ENCODE results near the gene PDCD4. TPM values are rescaled to one million over a fixed set of nuclear protein-coding genes. Genes with fewer than 3 reads are reported as not detected.

Gene PDCD4
- total RNA-seq, 1 donor from 2014 or later: 79.9 TPM

GRCh38 chr10:110868981-110869380 lies 2.7 kb upstream of the PDCD4 start:
- FAIRE-seq (no peak), DNase-seq (ENCODE audit: low read depth) (no peak)
- no peaks in the 10 kb centered on the region for H3K36me3 Mint-ChIP-seq (ENCODE audit: low read depth, unreplicated experiment)
- no peak for TF ChIP-seq EZH2 (IDR thresholded peaks at IDR 0.05; ENCODE audit: insufficient read depth, low read length)
- TF ChIP-seq CTCF (IDR thresholded peaks at IDR 0.05; ENCODE audit: insufficient read depth, low read depth, low read length): no peak
- Histone ChIP-seq H2AFZ (ENCODE audit: low read depth, low read length) (no peak overlapping the region), H3K9ac (ENCODE audit: low read length) (no peak overlapping the region), H3K4me3 (ENCODE audit: insufficient read depth, low read depth, low read length) (no peak overlapping the region), H3K4me1 (ENCODE audit: insufficient read depth, low read length) (peaks cover 13% of the 10 kb centered on the region), H3K79me2 (ENCODE audit: insufficient read depth, low read length) (peaks cover 19% of the 10 kb centered on the region), H3K36me3 (ENCODE audit: insufficient read depth, low read length) (no peaks in the 10 kb centered on the region), H3K27ac (ENCODE audit: low read depth, low read length) (no peak overlapping the region), H4K20me1 (ENCODE audit: insufficient read depth, low read length) (no peaks in the 10 kb centered on the region), H3K9me3 (ENCODE audit: insufficient read depth, low read depth, low read length) (no peaks in the 10 kb centered on the region), H3K4me2 (ENCODE audit: low read length) (no peak overlapping the region), H3K27me3 (ENCODE audit: insufficient read depth, low read length) (no peaks in the 10 kb centered on the region)
- peak overlapping the region; percentile 10 for H3K4me3 Mint-ChIP-seq (ENCODE audit: unreplicated experiment)
- peaks cover 28% of the 10 kb centered on the region for H3K4me1 Mint-ChIP-seq (ENCODE audit: low read depth, unreplicated experiment)
- no peaks in the 10 kb centered on the region for H3K27me3 Mint-ChIP-seq (ENCODE audit: low read depth, unreplicated experiment)
- H3K9me3 Mint-ChIP-seq (ENCODE audit: unreplicated experiment): no peaks in the 10 kb centered on the region
- no peak overlapping the region for H3K27ac Mint-ChIP-seq (ENCODE audit: unreplicated experiment)

- Histone ChIP-seq H2AFZ (ENCODE audit: low read depth, low read length) (peak overlapping the region; percentile 96), H3K9ac (ENCODE audit: low read length) (peak overlapping the region; percentile 83), H3K36me3 (ENCODE audit: insufficient read depth, low read length) (no peaks in the 10 kb centered on the region), H3K4me1 (ENCODE audit: insufficient read depth, low read length) (peaks cover 7% of the 10 kb centered on the region), H3K4me2 (ENCODE audit: low read length) (peak overlapping the region; percentile 84), H4K20me1 (ENCODE audit: insufficient read depth, low read length) (no peaks in the 10 kb centered on the region), H3K27me3 (ENCODE audit: insufficient read depth, low read length) (no peaks in the 10 kb centered on the region), H3K79me2 (ENCODE audit: insufficient read depth, low read length) (peaks cover 28% of the 10 kb centered on the region), H3K9me3 (ENCODE audit: insufficient read depth, low read depth, low read length) (no peaks in the 10 kb centered on the region), H3K4me3 (ENCODE audit: insufficient read depth, low read depth, low read length) (peak overlapping the region; percentile 59), H3K27ac (ENCODE audit: low read depth, low read length) (peak overlapping the region; percentile 85)
- Mint-ChIP-seq H3K27me3 (ENCODE audit: low read depth, unreplicated experiment) (no peaks in the 10 kb centered on the region), H3K4me1 (ENCODE audit: low read depth, unreplicated experiment) (peaks cover 19% of the 10 kb centered on the region), H3K27ac (ENCODE audit: unreplicated experiment) (peak overlapping the region; percentile 85), H3K36me3 (ENCODE audit: low read depth, unreplicated experiment) (no peaks in the 10 kb centered on the region), H3K4me3 (ENCODE audit: unreplicated experiment) (peak overlapping the region; percentile 88), H3K9me3 (ENCODE audit: unreplicated experiment) (no peaks in the 10 kb centered on the region)
- no peak for TF ChIP-seq CTCF (IDR thresholded peaks at IDR 0.05; ENCODE audit: insufficient read depth, low read depth, low read length)
- DNase-seq (ENCODE audit: low read depth) (no peak), FAIRE-seq (no peak)
Observed at GRCh38 chr10:110870823-110871297, 868 bp upstream of the PDCD4 start.

GRCh38 chr10:110872145-110872983 lies 636 bp downstream of the PDCD4 start:
- TF ChIP-seq CTCF (IDR thresholded peaks at IDR 0.05; ENCODE audit: insufficient read depth, low read depth, low read length) (no peak), EZH2 (IDR thresholded peaks at IDR 0.05; ENCODE audit: insufficient read depth, low read length) (no peak)
- H3K9me3 Mint-ChIP-seq (ENCODE audit: unreplicated experiment): no peaks in the 10 kb centered on the region
- Histone ChIP-seq H3K4me1 (ENCODE audit: insufficient read depth, low read length) (peaks cover 7% of the 10 kb centered on the region), H3K36me3 (ENCODE audit: insufficient read depth, low read length) (no peaks in the 10 kb centered on the region), H3K9ac (ENCODE audit: low read length) (peak overlapping the region; percentile 83), H4K20me1 (ENCODE audit: insufficient read depth, low read length) (no peaks in the 10 kb centered on the region), H2AFZ (ENCODE audit: low read depth, low read length) (peak overlapping the region; percentile 32), H3K27me3 (ENCODE audit: insufficient read depth, low read length) (no peaks in the 10 kb centered on the region), H3K79me2 (ENCODE audit: insufficient read depth, low read length) (peaks cover 28% of the 10 kb centered on the region), H3K4me2 (ENCODE audit: low read length) (peak overlapping the region; percentile 84), H3K9me3 (ENCODE audit: insufficient read depth, low read depth, low read length) (no peaks in the 10 kb centered on the region), H3K4me3 (ENCODE audit: insufficient read depth, low read depth, low read length) (peak overlapping the region; percentile 84), H3K27ac (ENCODE audit: low read depth, low read length) (peak overlapping the region; percentile 88)
- H3K27ac Mint-ChIP-seq (ENCODE audit: unreplicated experiment): peak overlapping the region; percentile 94
- H3K4me3 Mint-ChIP-seq (ENCODE audit: unreplicated experiment): peak overlapping the region; percentile 94
- H3K4me1 Mint-ChIP-seq (ENCODE audit: low read depth, unreplicated experiment): peaks cover 17% of the 10 kb centered on the region
- H3K36me3 Mint-ChIP-seq (ENCODE audit: low read depth, unreplicated experiment): no peaks in the 10 kb centered on the region
- H3K27me3 Mint-ChIP-seq (ENCODE audit: low read depth, unreplicated experiment): no peaks in the 10 kb centered on the region
- DNase-seq (ENCODE audit: low read depth) (peak; percentile 77), FAIRE-seq (no peak)

Measured in astrocyte (in vitro differentiated cells and primary cell).